Fibroblast of lung (primary cell): ENCODE results near the gene ADNP.

Experiments used
- CTCF ChIP-seq, 2 donors: IDR thresholded peaks in 1 of 2; conservative IDR thresholded peaks in 1 of 2; 1 replicate in 1 of 2; 2 replicates in 1 of 2; pipeline ENCODE4 v1.5.1; 2011 to 2012; ENCODE audit warnings: low read length in 2 of 2, control low read depth in 1 of 2, inconsistent platforms in 1 of 2, low read depth in 1 of 2, mild to moderate bottlenecking in 1 of 2
- EZH2 ChIP-seq: IDR thresholded peaks from 2 replicates; pipeline ENCODE4 v1.5.1; 2012; ENCODE audit warnings: low read length, control low read depth, mild to moderate bottlenecking; ENCODE audit errors: missing control alignments

- TF ChIP-seq CTCF (conservative IDR thresholded peaks at IDR 0.05 in 1 of 2, IDR thresholded peaks at IDR 0.05 in 1 of 2; ENCODE audit: low read depth in 1 of 2, low read length in 2 of 2) = no peak
- no peak for TF ChIP-seq EZH2
These were observed 63.4 kb downstream of the ADNP start for GRCh38 chr20:50867805-50868204.
